GM19035 (cell line): ENCODE results near the gene SMIM38.

Experiments
- ATAC-seq: cut with Tn5 transposase; IDR thresholded peaks from one replicate; pipeline ENCODE4 v1.9.1; 2021; ENCODE audit not compliant: unreplicated experiment

SMIM38 gene

GRCh38 chr11:69155302-69156234, at the start of gene SMIM38:
TSS of gene SMIM38 (plus strand) at chr11:69155935. CDS start at chr11:69157847, 1,912 bp downstream.
- no peak for ATAC-seq

DNA sequence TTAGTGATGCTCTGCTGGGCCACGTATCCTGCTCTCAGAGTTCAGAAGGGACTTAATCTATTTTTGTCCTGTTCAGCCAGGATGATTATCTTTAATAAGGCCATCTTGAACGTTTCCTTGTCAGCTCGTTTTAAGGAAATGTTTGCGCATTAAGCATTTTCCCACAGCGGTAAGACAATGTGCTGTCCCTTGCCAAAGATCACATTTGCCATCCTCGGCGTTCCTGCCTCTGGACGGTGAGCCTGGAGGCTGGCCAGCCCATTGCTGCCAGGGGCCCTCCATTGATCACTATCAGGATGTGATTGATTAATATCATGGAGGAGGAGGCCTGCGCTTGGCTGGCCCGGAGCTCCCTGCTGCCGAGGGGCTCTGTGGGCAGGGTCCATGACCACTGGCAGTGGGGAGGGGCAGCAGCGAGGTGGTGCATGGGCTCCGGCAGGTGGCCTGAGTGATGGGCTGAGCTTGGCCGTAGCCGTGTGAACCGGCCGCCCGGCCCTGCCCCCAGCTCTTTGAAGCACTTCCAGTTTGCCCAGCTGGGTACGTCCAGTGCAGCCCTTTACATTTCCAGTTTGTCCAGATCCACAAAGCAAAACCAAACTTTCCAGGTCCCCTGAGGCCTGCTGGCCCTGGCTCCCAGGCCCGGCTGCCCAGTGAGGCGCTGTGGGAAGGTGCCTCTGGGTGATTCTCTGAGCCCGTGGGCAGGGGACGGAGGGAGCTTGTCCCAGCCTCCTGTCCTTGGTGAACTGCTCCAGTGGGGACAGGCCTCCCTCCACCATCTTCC, 49.5 kb upstream of the SMIM38 start:
- no peak for ATAC-seq

DNA sequence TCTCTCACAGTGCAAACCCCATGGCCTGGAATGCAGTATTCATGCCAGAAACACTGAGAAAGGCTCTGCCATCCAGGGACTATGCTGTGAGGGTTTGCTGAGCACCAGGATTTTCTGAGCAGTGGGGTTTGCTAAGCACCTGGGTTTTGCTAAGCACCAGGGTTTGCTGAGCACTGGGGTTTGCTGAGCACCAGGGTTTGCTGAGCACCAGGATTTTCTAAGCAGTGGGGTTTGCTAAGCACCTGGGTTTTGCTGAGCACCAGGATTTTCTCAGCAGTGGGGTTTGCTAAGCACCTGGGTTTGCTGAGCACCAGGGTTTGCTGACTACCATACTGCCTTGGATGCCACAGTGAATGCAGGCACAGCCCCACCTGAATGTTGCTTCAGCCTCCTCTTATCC, 48.3 kb upstream of the SMIM38 start:
- no peak for ATAC-seq

- no peak for ATAC-seq
Observed at GRCh38 chr11:69108030-69108429, 47.7 kb upstream of the SMIM38 start.

DNA sequence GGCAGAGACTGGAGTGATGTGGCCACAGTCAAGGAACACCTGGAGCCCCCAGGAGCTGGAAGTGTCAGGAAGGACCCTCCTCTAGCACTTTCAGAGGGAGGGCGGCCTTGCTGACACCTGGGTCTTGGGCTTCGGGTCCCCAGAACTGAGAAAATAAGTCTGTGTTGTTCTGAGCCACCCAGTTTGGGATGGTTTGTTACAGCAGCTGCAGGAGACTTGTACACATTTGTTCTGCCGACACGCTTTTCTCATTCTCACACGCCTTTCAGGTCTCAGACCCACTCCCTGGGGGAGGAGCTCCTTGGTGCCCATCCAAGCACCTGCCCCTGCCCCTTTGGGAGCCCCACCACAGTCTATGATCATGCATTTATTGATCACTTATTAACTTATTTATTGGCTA, 47.2 kb upstream of the SMIM38 start:
- no peak for ATAC-seq

DNA sequence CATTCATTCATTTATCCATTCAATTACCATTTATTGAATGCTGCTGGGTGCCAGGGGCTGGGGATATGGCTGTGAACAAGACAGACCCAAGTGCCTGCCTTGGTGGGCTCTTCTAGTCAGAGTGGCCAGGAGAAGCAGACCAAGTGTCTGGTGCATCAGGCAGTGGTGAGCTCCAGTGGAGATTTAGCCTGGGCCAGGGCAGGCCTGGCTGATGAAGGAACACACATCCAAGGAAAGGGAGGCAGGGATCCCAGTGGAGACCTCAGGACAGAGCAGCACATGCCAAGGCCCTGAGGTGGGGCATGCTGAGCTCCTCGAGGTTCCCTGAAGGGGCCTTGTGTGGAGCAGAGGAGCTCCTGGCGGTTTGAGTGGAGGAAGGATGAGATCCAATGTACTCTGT, 46.6 kb upstream of the SMIM38 start:
- no peak for ATAC-seq

DNA sequence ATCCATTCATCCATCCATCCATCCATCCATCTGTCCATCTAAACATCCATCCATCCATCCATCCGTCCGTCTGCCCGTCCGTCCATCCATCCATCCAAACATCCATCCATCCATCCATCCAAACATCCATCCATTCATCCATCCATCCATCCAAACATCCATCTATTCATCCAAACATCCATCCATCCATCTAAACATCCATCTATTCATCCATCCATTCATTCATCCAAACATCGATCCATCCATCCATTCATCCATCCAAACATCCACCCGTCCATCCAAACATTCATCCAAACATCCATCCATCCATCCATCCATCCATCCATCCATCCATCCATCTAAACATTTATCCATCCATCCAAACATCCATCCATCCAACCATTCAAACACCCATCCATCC, 45.3 kb upstream of the SMIM38 start:
- no peak for ATAC-seq

DNA sequence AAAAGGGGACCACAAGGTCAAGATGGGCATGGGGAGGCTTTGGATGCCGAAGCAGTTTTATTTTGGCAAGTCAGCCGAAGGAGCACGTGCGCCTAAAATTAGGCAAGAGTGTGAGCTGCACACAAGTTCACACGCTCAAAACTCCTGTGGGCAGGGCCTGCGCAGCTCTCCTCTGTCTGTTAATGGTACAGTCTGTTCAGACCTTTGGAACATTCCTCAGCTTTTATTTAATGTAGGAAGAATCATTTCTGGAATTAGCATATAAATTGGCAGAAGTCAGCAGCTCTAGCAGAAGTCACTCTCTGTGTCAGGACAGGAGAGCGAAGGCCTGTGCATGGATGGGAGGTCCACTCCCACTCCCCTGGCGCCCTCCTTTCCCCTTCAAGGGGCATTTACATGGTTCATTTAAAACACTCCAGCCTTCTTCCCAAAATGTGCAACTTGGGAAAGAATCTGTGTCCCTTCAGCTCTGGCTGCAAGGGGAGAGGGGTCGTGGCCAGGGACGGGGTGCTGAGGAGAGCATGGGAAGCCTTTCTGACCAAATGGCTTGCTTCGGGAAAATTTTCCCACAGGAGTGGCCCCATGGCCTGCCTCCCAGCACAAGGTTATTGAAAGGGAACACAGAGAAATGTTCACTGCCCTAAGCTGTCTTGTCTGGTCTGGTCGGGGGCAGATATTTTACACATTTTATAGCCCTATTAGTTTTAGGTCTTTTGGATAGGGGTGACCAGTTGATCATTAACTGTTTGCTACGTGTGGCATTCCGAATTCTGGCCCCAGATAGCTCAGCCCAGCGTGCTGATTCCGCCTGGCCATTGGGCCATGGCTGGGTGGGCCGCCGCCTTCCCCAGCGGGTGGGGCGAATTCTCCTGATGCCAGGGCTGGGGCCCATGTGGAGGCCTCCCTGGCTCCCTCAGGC, 43.9 kb upstream of the SMIM38 start:
- ATAC-seq: no peak

DNA sequence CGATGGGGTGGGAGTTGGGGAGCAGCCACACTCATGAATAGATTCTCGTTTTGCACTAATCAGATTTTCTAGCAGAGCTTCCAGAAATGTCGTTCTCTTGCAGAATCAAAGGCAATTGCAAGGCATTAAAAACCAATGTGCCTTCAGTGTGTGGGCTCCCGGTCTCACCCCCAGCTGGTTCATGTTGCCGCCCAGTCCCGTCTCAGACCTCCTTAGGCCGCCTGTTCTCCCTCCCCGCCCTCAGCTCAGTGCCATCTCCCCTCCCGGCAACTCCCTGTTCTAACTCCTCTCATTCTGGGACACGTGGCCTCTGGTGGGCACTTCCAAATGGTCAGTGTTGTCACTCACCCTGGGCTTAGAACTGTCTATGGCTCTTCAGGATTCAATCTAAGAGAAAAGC, 42.5 kb upstream of the SMIM38 start:
- no peak for ATAC-seq

DNA sequence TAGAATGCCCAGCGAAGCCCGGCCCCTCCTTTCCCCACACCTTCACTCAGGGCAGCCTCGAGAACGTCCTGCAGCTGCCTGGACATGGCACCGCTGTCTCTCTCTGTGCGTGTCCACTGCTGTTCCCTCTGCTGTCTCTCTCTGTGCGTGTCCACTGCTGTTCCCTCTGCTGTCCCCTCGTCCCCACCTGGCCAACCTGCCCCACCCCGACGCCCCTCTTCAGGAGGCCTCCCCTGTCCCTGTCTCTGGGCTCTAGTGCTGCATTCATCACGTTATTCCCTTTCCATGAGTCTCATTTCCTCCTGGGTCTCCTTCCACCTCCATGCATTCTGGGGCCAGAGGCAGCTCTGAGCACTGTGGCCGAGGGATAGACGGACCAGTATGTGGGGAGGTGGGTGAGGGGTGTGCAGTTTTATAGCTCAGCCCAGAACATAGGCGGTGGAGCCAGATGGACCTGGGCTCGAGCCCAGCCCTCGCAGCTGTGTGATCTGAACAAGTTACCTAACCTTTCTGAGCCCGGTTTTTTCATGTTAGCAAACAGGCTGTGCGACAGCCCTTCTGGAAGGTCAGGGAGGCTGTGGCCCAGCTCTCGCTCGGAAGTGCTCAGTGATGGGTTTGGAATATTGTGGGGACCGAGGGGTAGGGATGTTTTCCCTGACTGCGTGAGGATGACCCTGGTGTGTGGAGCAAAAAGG, 41.9 kb upstream of the SMIM38 start:
- no peak for ATAC-seq

DNA sequence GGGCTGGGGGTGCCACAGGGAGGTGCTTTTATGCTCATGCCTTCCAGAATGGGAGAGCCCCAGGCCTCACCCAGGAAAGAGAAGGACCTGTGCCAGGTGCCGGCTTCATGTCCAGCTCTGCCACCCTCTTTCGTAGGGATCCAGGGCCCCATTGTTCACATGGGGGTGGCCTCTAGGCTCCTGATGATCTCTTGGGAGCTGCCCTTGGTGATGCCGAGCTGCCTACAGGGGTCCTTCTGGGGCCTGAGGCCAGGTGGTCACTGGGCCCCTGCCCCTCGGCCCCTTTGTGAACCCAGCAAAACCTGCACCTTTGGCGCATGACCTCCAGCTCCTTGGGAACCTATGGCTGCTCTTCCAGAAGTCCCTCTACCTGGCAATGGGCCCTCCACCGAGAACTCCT, 41.4 kb upstream of the SMIM38 start:
- ATAC-seq: no peak

DNA sequence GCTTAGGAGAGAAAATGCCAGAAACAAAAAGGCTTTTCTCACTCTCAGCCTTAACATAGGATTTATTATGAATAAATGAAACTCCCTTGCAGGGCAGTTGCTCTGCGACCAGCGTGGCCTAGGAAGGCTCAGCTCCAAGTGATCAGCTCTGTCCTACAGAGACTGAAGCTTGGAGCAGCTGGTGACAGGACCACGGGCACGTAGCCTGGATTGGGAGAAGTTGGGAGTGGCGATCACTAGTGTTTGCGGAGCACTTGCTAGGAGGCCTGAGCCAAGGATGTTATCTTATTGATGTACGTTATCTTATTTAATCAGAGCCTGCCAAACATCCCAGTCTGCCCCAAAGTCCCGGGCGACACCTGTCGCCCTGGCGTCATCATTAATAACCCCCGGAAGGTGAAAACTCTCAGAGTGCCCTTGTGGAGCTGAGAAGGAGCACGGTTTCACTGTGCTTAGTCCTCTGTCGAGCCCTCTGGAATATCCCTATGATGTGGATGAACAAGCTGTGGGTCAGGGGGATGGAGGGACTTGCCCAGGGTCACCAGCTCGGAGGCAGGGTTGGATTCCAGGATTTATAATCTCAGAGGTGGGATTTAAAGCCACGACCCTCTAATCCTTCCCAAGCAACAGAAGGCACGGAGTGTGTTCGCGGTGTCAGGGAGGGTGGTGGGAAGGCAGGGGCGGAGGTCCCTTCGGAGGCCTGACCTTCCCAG, 40.8 kb upstream of the SMIM38 start:
- no peak for ATAC-seq

DNA sequence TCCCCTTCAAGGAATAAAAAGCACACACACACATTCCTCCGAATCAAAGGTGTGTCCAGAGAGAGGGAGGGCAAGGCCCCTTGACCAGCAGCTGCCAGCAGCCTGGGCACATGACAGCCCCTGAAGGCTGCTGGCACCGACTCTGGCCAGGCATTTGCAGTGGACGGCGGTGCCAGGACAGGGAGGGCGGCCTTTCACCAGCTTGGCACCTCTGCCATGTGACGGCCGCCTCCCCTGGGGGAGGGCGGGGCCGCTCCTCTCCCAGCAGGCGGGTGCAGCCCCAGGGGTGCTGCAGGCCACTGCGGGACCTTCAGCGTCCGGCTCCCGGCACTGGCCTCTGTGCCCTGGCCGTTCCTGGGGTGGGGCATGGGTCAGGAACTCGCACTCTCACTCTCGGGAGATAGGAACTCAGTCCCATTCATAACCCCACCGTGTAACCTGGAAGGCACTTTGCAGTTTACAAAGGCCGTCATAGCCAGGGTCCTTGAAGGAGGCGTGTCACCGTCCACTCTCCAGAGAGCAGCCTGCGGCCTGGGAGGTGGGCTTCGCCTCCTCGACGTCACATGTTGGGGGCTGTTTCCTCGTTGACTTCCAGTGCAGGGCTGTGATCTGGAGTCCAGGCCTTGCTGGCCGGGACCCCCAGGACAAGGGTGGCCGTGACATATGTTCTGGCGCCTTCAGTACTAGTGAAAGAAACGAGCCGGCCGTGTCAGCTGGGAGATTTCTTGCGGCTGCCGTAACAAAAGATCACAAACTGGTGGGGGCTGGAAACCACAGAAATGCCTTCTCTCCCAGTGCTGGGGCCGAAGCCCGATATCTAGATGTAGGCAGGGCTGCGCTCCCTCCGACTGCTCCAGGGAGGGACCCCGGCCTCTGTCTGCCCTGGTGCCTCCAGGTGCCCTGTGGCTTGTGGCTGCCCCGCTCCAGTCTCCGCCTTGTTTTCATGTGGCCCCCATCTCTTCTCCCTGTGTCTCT, 39.9 kb upstream of the SMIM38 start:
- ATAC-seq: no peak

DNA sequence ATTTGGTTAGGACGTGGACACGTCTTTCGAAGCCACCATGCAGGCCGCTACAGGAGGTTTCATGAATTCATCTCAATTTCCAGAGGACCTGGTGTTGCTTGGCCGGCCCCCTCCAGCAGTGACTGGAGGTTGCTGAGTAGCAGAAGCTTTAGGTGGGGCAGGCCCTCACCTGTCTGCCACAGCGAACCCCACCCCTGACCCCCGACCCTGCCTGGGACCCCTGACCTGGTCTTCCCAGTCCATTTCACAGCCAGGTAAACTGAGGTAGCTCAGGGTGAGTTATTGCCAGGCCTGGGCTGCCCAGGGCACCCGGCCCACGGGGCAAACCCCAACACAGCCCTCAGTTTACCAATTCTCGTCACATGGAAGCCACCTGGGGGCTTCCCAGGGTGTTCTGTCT, 39.1 kb upstream of the SMIM38 start:
- ATAC-seq: no peak

- ATAC-seq: no peak
Observed at GRCh38 chr11:69119190-69119589, 36.5 kb upstream of the SMIM38 start.

GRCh38 chr11:69120096-69120875, 35.4 kb upstream of the SMIM38 start:
- no peak for ATAC-seq

DNA sequence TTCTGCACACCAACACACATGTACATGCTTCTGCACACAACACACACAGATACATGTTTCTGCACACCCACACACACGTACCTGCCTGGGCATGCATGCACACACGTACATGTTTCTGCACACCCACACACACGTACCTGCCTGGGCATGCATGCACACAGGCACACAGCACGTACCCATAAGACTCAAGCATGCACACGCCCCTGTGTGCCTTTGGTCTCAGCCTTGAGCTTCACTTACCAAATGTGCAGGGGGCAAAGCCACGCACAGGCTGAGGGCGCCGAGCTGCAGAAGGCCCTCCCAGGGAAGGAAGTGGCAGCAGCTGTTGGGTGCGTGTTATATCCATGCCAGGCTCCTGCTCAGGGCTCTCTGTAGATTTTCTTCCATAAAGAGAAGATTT, 34.7 kb upstream of the SMIM38 start:
- ATAC-seq: no peak
